GM21367 (cell line): ENCODE measurements around the gene ABHD17B.

Experiments
- ATAC-seq: cut with Tn5 transposase; IDR thresholded peaks from one replicate; pipeline ENCODE4 v1.9.1; 2021; ENCODE audit not compliant: unreplicated experiment

ABHD17B gene

DNA sequence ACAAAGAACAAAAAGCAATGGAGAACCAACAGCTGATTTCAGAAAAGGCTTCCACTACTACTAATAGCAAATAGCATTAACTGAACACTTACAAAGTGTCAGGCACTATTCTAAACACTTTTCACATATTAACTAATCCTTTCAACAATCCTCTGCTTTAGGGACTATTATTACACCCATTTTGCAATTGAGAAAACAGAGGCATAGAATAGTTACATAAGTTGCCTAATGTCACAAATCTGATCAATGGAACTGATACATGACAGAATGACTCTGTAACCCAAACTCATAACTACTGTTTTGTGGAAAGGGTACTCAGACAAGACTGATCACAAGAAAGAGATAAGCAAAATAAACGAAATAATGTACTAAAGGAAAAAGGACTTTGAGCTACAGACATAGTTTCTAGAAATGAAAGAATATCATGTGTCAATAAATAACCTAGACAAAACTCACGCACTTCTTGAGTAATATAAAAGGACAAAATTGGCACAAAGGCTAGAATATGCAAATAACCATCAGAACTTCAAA, 31.3 kb downstream of the ABHD17B start:
- no peak for ATAC-seq

- no peak for ATAC-seq
Observed at GRCh38 chr9:71878327-71879274, 32.4 kb downstream of the ABHD17B start.

- no peak for ATAC-seq
Observed at GRCh38 chr9:71876829-71877228, 34.2 kb downstream of the ABHD17B start.

GRCh38 chr9:71876106-71876505, 34.9 kb downstream of the ABHD17B start:
- ATAC-seq: no peak

- no peak for ATAC-seq
Observed at GRCh38 chr9:71875345-71875744, 35.6 kb downstream of the ABHD17B start.

- ATAC-seq: no peak
Observed at GRCh38 chr9:71863631-71864030, 47.4 kb downstream of the ABHD17B start.

- no peak for ATAC-seq
Observed at GRCh38 chr9:71861618-71862017, 49.4 kb downstream of the ABHD17B start.

DNA sequence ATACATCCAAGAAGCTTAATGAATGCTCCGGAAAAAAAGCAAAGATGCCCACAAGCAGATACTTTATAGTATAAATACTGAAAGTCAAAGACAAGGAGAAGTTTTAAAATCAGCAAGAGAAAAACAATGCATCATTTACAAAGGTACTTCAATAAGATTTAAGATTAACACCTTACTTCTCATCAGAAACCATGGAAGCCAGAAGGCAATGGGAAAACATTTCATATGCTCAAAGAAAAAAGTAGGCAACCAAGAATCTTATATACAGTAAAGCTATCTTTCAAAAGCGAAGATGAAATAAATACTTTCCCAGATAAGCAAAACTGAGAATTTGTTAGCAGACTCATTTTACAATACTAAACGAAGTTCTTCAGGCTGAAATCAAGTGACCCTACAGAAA, 51.1 kb downstream of the ABHD17B start:
- ATAC-seq: no peak

DNA sequence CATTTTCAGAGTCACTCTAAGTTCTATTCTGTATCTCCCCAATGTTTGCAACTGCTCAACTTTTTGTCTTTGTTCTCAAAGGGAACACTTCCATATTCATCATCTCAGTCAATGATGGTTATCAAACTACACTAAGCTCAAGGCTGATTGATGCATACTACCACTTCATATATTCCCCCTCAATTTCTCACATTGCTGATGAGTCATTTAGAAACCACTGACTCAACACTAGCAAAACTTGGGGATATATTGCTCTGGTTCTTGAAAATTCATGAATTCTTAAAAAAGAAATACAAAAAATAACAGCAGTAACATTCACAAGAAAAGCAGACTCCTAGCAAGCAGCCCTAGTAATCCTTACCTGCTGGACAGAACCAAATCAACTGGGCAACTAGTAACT, 52.2 kb downstream of the ABHD17B start:
- no peak for ATAC-seq

DNA sequence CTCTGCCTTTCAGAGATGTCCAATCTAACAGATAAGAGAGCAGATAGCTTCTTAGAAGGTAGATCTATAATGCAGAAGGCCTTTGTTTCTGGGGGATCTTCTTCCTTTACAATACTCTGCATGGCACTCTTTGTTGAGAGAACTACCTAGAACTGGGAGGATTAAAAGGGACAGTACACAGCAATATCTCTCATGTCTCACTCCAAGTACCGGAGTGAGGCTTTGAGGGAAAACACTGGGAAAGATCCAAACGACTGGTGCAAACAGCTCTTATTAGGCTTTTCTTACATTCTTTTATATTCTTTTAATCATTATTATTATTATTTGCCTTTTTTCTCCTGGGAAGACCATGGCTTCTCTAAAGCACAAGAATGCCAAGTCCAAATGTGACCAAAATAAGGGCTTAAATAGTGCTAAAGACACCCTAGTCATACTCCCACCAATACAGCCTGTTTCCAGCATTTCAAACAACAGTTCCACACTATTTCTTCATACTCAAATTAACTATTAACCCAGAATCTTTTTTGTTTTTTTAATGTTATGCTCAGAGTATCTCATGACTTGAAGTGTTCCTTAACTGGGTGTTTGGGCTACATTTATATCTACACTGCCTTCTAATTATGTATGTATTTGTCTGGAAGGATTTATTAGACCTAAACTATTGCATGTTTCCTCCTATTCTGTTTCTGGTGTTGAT, 52.7 kb downstream of the ABHD17B start:
- ATAC-seq: no peak

GRCh38 chr9:71857159-71857558, 53.8 kb downstream of the ABHD17B start:
- ATAC-seq: no peak

DNA sequence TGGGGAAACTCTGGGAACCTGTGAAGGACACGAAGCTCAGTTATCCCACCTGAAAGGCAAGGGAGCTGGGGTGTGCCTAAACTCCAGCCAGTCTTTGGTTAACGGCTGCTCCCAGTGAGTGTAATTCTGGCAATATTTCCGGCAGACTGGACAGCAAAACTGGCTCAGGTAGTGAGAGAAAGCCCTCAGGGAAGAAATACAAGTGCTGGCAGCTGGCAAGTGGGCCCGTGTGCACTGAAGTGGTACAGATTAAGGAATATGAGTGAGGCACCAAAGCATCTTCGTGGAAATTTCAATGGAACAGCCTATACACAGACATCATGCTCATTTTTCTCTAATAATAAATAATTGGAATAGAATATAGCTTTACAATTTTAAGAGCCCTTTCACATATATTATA, 56.2 kb downstream of the ABHD17B start:
- ATAC-seq: no peak

DNA sequence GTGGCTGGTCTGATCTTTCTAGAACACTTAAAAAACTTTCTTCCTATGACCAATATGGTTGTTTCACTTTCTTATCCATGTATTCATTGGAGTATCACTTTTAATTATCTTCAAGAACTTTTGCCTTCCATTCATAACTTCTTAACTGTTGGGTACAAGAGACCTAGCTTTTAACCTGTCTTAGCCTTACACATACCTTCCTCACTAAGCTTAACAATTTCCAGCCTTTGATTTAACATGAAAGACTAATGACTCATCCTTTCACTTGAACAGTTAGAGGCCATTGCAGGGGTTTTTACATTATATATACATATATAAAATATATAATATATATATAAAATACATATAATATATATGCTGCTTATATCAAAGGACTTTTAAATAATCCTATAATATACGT, 57.9 kb downstream of the ABHD17B start:
- no peak for ATAC-seq

DNA sequence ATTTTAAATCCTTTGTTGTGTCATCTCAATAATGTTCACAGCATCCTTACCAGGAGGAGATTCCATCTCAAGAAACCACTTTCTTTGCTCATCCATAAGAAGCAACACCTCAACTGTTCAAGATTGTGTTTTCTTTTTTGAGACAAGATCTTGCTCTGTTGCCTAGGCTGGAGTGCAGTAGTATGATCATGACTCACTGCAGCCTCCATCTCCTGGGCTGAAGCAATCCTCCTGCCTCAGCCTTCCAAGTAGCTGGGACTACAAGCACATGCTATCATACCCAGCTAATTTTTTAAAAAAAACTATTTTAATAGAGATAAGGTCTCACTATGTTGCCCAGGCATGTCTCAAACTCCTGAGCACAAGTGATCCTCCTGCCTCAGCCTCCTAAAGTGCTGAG, 60.0 kb downstream of the ABHD17B start:
- ATAC-seq: no peak

- ATAC-seq: no peak
Observed at GRCh38 chr9:71847892-71848291, 63.1 kb downstream of the ABHD17B start.

DNA sequence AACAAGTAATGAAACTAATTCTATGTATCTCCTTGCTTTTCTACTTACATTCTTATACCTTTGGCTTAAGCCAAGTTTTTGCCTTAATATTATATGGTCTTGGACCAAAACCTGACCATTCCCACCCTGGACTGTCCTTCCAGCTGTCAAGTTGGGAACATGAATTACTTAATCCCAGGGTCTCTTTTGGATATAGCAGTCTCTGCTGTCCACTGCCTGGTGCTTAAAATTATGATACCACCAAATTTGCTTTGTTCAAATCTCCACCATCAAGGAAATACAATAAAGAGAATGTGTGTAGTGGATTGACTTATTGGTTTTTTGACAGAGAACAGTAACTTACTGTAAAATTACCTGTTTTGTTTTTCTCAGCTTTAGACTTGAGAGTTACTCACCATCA, 66.2 kb downstream of the ABHD17B start:
- no peak for ATAC-seq

GRCh38 chr9:71839668-71840067, 71.3 kb downstream of the ABHD17B start:
- no peak for ATAC-seq

GRCh38 chr9:71835596-71835995, 75.4 kb downstream of the ABHD17B start:
- no peak for ATAC-seq

GRCh38 chr9:71830929-71831328, 80.1 kb downstream of the ABHD17B start:
- ATAC-seq: no peak

GRCh38 chr9:71830153-71830552, 80.8 kb downstream of the ABHD17B start:
- ATAC-seq: no peak

DNA sequence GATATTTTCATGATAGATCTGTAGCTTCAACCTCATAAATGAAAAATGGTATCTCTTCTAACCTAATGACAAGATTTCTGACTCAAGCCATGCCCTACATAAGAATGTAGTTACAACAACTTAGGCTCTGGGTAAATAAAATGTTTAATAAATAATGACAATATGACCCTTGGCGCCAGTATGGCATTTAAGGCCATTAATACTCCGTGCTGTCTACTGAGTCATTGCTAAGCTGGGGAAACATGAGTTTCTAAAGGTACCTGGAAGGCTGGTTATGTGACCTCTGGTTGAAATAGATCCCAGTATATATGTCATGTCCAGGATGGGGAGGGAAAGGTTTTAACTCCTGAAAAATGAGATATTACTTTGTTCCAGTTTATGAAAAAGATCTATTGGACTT, 84.7 kb downstream of the ABHD17B start:
- no peak for ATAC-seq

- no peak for ATAC-seq
Observed at GRCh38 chr9:71824257-71824656, 86.7 kb downstream of the ABHD17B start.
